ENCODE data around the gene AGMO. TPM values are rescaled to one million over a fixed set of nuclear protein-coding genes. Genes with fewer than 3 reads are reported as not detected.

The AGMO gene
- total and polyA plus RNA-seq, 2 experiments from 2014 or later = 6.5 to 7.3 TPM

- H3K9me3 ChIP-seq (ENCODE audit: low read depth) = no peaks in the 10 kb centered on the region
- H3K4me1 ChIP-seq (ENCODE audit: insufficient read depth) = no peaks in the 10 kb centered on the region
- H3K9me2 ChIP-seq (replicated peaks; ENCODE audit: insufficient read depth) = no peaks in the 10 kb centered on the region
- no peak overlapping the region for H3K4me3 ChIP-seq
- no peaks in the 10 kb centered on the region for H3K27me3 ChIP-seq
- TF ChIP-seq CTCF (IDR thresholded peaks at IDR 0.05; ENCODE audit: poor library complexity) (no peak), EZH2phosphoT487 (IDR thresholded peaks at IDR 0.05; ENCODE audit: low read depth, severe bottlenecking, unreplicated experiment) (no peak), EZH2 (IDR thresholded peaks at IDR 0.05; ENCODE audit: borderline replicate concordance) (no peak)
- no peak overlapping the region for H2AFZ ChIP-seq
- H3K79me2 ChIP-seq = no peaks in the 10 kb centered on the region
- no peak for DNase-seq (ENCODE audit: low spot score)
- WGBS (ENCODE audit: low lambda C conversion rate, missing lambda C conversion rate) = 82% methylated on average over 3 of the region's 3 CpGs
- no peak overlapping the region for H3K4me2 ChIP-seq
- H3K36me3 ChIP-seq (replicated peaks; ENCODE audit: insufficient read depth, low read depth) = no peaks in the 10 kb centered on the region
- no peaks in the 10 kb centered on the region for H4K20me1 ChIP-seq (ENCODE audit: insufficient read depth, poor library complexity, severe bottlenecking)
- H3K27ac ChIP-seq = no peak overlapping the region
Observed at GRCh38 chr7:15440482-15440881, 121.3 kb downstream of the AGMO start.

GRCh38 chr7:15439853-15440252 is 122.0 kb downstream of the AGMO start:
- H3K4me2 ChIP-seq = no peak overlapping the region
- no peaks in the 10 kb centered on the region for H3K27me3 ChIP-seq
- DNase-seq (ENCODE audit: low spot score) = no peak
- no peak overlapping the region for H2AFZ ChIP-seq
- TF ChIP-seq CTCF (IDR thresholded peaks at IDR 0.05; ENCODE audit: poor library complexity) = no peak
- no peak for TF ChIP-seq EZH2 (IDR thresholded peaks at IDR 0.05; ENCODE audit: borderline replicate concordance)
- TF ChIP-seq EZH2phosphoT487 (IDR thresholded peaks at IDR 0.05; ENCODE audit: low read depth, severe bottlenecking, unreplicated experiment) = no peak
- H3K9me2 ChIP-seq (replicated peaks; ENCODE audit: insufficient read depth) = no peaks in the 10 kb centered on the region
- H3K36me3 ChIP-seq (replicated peaks; ENCODE audit: insufficient read depth, low read depth) = no peaks in the 10 kb centered on the region
- no peaks in the 10 kb centered on the region for H3K4me1 ChIP-seq (ENCODE audit: insufficient read depth)
- H3K4me3 ChIP-seq = no peak overlapping the region
- H3K9me3 ChIP-seq (ENCODE audit: low read depth) = no peaks in the 10 kb centered on the region
- no peaks in the 10 kb centered on the region for H3K79me2 ChIP-seq
- WGBS (ENCODE audit: low lambda C conversion rate, missing lambda C conversion rate) = 85% methylated on average over 2 of the region's 2 CpGs
- H4K20me1 ChIP-seq (ENCODE audit: insufficient read depth, poor library complexity, severe bottlenecking) = no peaks in the 10 kb centered on the region
- H3K27ac ChIP-seq = no peak overlapping the region

GRCh38 chr7:15433151-15433550 is 128.7 kb downstream of the AGMO start:
- Histone ChIP-seq H3K4me1 (ENCODE audit: insufficient read depth) (no peaks in the 10 kb centered on the region), H4K20me1 (ENCODE audit: insufficient read depth, poor library complexity, severe bottlenecking) (no peaks in the 10 kb centered on the region), H3K36me3 (replicated peaks; ENCODE audit: insufficient read depth, low read depth) (no peaks in the 10 kb centered on the region), H3K9me2 (replicated peaks; ENCODE audit: insufficient read depth) (no peaks in the 10 kb centered on the region), H3K4me2 (no peak overlapping the region), H3K27me3 (no peaks in the 10 kb centered on the region), H3K4me3 (no peak overlapping the region), H2AFZ (no peak overlapping the region), H3K9me3 (ENCODE audit: low read depth) (no peaks in the 10 kb centered on the region), H3K27ac (no peak overlapping the region), H3K79me2 (no peaks in the 10 kb centered on the region)
- WGBS (ENCODE audit: low lambda C conversion rate, missing lambda C conversion rate) = 27% methylated on average over 1 of the region's 1 CpG
- TF ChIP-seq CTCF (IDR thresholded peaks at IDR 0.05; ENCODE audit: poor library complexity) (no peak), EZH2phosphoT487 (IDR thresholded peaks at IDR 0.05; ENCODE audit: low read depth, severe bottlenecking, unreplicated experiment) (no peak), EZH2 (IDR thresholded peaks at IDR 0.05; ENCODE audit: borderline replicate concordance) (no peak)
- no peak for DNase-seq (ENCODE audit: low spot score)

GRCh38 chr7:15430911-15431310 is 130.9 kb downstream of the AGMO start:
- WGBS (ENCODE audit: low lambda C conversion rate, missing lambda C conversion rate) = 86% methylated on average over 1 of the region's 1 CpG
- no peak overlapping the region for H3K27ac ChIP-seq
- DNase-seq (ENCODE audit: low spot score) = no peak

More at GRCh38 chr7:15430911-15431310, 130.9 kb downstream of the AGMO start:
- no peaks in the 10 kb centered on the region for H3K36me3 ChIP-seq (replicated peaks; ENCODE audit: insufficient read depth, low read depth)
- no peak overlapping the region for H3K4me2 ChIP-seq
- H2AFZ ChIP-seq = no peak overlapping the region
- TF ChIP-seq EZH2phosphoT487 (IDR thresholded peaks at IDR 0.05; ENCODE audit: low read depth, severe bottlenecking, unreplicated experiment) (no peak), EZH2 (IDR thresholded peaks at IDR 0.05; ENCODE audit: borderline replicate concordance) (no peak), CTCF (IDR thresholded peaks at IDR 0.05; ENCODE audit: poor library complexity) (no peak)
- no peaks in the 10 kb centered on the region for H3K9me2 ChIP-seq (replicated peaks; ENCODE audit: insufficient read depth)
- no peaks in the 10 kb centered on the region for H4K20me1 ChIP-seq (ENCODE audit: insufficient read depth, poor library complexity, severe bottlenecking)
- H3K27me3 ChIP-seq = no peaks in the 10 kb centered on the region
- H3K79me2 ChIP-seq = no peaks in the 10 kb centered on the region
- H3K4me1 ChIP-seq (ENCODE audit: insufficient read depth) = no peaks in the 10 kb centered on the region
- H3K4me3 ChIP-seq = no peak overlapping the region
- H3K9me3 ChIP-seq (ENCODE audit: low read depth) = no peaks in the 10 kb centered on the region

Measured in hepatocyte (in vitro differentiated cells).